GM20000 (cell line): ENCODE measurements around the gene SRPK2.
"Not testable (repeated sequence)": the region's sequence is repeated elsewhere in the genome, so short reads cannot be mapped to it uniquely, and the experiment has no call there.

Experiments
- DNase-seq: peaks from one replicate; pipeline ENCODE4 v3.0.0; 2012; ENCODE audit warnings: low spot score
- CTCF ChIP-seq: IDR thresholded peaks from 2 replicates; pipeline ENCODE4 v1.5.1; 2012; ENCODE audit warnings: mild to moderate bottlenecking, control low read depth; ENCODE audit errors: extremely low read depth, missing control alignments

Gene SRPK2

GRCh38 chr7:105309235-105310169, 79.2 kb downstream of the SRPK2 start:
- no peak for DNase-seq

GRCh38 chr7:105307163-105307672, 81.5 kb downstream of the SRPK2 start:
- no peak for DNase-seq
- no peak for TF ChIP-seq CTCF

More at GRCh38 chr7:105309235-105310169, 79.2 kb downstream of the SRPK2 start:
- no peak for TF ChIP-seq CTCF

GRCh38 chr7:105306298-105306748, 82.4 kb downstream of the SRPK2 start:
- DNase-seq, result no peak
- no peak for TF ChIP-seq CTCF

GRCh38 chr7:105305633-105306032, 83.1 kb downstream of the SRPK2 start:
- no peak for TF ChIP-seq CTCF
- no peak for DNase-seq

- no peak for TF ChIP-seq CTCF
- DNase-seq, result no peak
Observed at GRCh38 chr7:105304040-105304895, 84.5 kb downstream of the SRPK2 start.

- not testable (repeated sequence) for DNase-seq
Observed at GRCh38 chr7:105300587-105300986, 88.1 kb downstream of the SRPK2 start.

- TF ChIP-seq CTCF, result no peak
- peak; percentile 75 for DNase-seq
Observed at GRCh38 chr7:105298439-105298894, 90.3 kb downstream of the SRPK2 start.
